Pancreas (tissue), 10 donors: Measurements from ENCODE around the gene INS. TPM values are rescaled to one million over a fixed set of nuclear protein-coding genes. Genes with fewer than 3 reads are reported as not detected.

Experiments used
- ATAC-seq, 4 donors: fragments of 200-7000 bp; cut with Tn5 transposase; one replicate each; pipeline versions ENCODE4 v1.8.0 to v1.9.1; 2020; ENCODE audit warnings: mild to moderate bottlenecking in 4 of 4, moderate library complexity in 4 of 4
- DNase-seq, 6 donors: peaks; one replicate each; pipeline ENCODE4 v3.0.0-alpha.2; 2020
- FAIRE-seq: peaks from 2 replicates; lab custom pipeline; 2012; peaks lifted over from hg19 to GRCh38; lab: Jason Lieb, UNC
- H3K27ac ChIP-seq, 4 donors: fragments of 200-600 bp; sonication (generic); 1 replicate in 3 of 4; 2 replicates in 1 of 4; pipeline versions ENCODE4 v1.5.0 to v1.8.0; 2020
- H3K27me3 ChIP-seq, 4 donors: fragments of 200-600 bp; one replicate each; pipeline ENCODE4 v1.8.0; 2021
- H3K36me3 ChIP-seq, 3 donors: fragments of 200-600 bp; sonication (generic) in 1 of 3; one replicate each; pipeline versions ENCODE4 v1.5.0 to v1.8.0; 2020 to 2021
- H3K4me1 ChIP-seq, 3 donors: fragments of 200-600 bp; one replicate each; pipeline ENCODE4 v1.8.0; 2021
- H3K4me3 ChIP-seq, 4 donors: fragments of 200-600 bp; sonication (generic) in 2 of 4; one replicate each; pipeline versions ENCODE4 v1.5.0 to v1.8.0; 2020 to 2021
- H3K9me3 ChIP-seq, 4 donors: fragments of 200-600 bp; one replicate each; pipeline ENCODE4 v1.8.0; 2021
- CTCF ChIP-seq, 4 donors: fragments of 200-600 bp; sonication (generic) in 3 of 4; IDR thresholded peaks; one replicate each; pipeline versions ENCODE4 v1.5.0 to v1.8.0; 2021; ENCODE audit warnings: antibody characterized with exemption in 4 of 4
- WGBS, 2 donors: extraction: QIAGEN DNeasy Blood & Tissue Kit; methylation state at CpG; one replicate each; pipeline ENCODE4 v1.1.7; 2013; 5-methylcytosine and 5-hydroxymethylcytosine counted together
- intact Hi-C, 3 donors: fragments of 100-400 bp; cut with DNase I; formaldehyde crosslinking; loops; one replicate each; pipeline versions ENCODE4 v1.11.1 to v1.14.2; 2022
- polyA plus RNA-seq, 2 donors: library from polyadenylated mRNA; stranded (reverse); fragments of 200-250 nt; gene quantifications; one replicate each; pipeline ENCODE4 v1.2.3, GENCODE V29; 2013
- total RNA-seq, 6 donors: library from RNA; stranded (reverse); fragmentation: NEBNext Ultra II Directional in 4 of 6; extraction: Animal tissue kit (Norgen Biotek cat#: 25700) in 4 of 6; gene quantifications; one replicate each; pipeline versions ENCODE4 v1.2.1 to v1.2.4, GENCODE V29; 2021 to 2023
- donor health status: healthy with polysubstance abuse.
- donor health status: DM: no; HTN: no; CAD: no; lungs with moderate emphysema.
- donor health status: DM: no; HTN: no; CAD: no.
- donor health status: control.
- donor health status: control.
- donor health status: Bipolar disorder and iron deficiency.
- donor health status: DM: yes; HTN: yes; CAD: no.
- donor health status: DM: no; HTN: no; CAD: no.
- donor health status: DM: no; HTN: no; CAD: no.
- donor health status: DM: yes; HTN: yes; CAD: no.

INS gene
- total and polyA plus RNA-seq, 8 donors = 1,425 to 145,342 (median 6,399) TPM

GRCh38 chr11:2202071-2202899 is 41.3 kb upstream of the INS start:
- 39 to 44% methylated on average over 23 to 29 of the region's 29 CpGs for WGBS, 2 donors
- intact Hi-C loops = no loop called here
- Histone ChIP-seq H3K27ac (peak overlapping the region; percentile 28 to 62 (median 39)), H3K9me3 (no peaks in the 10 kb centered on the region), H3K36me3 (no peaks in the 10 kb centered on the region), H3K4me1 (peaks cover 0 to 5% (median 0%) of the 10 kb centered on the region in 3 donors), H3K27me3 (no peaks in the 10 kb centered on the region), H3K4me3 (no peak overlapping the region)
- ATAC-seq (peak; percentile 78 to 83 (median 80)), FAIRE-seq (no peak), DNase-seq (peak; percentile 43 to 89 (median 74))
- no peak for TF ChIP-seq CTCF (IDR thresholded peaks at IDR 0.05)

- Histone ChIP-seq H3K36me3 (no peaks in the 10 kb centered on the region), H3K27ac (no peak overlapping the region), H3K27me3 (no peaks in the 10 kb centered on the region), H3K4me1 (peaks cover 0 to 5% (median 0%) of the 10 kb centered on the region in 3 donors), H3K9me3 (no peaks in the 10 kb centered on the region), H3K4me3 (no peak overlapping the region)
- DNase-seq (peak in 1 of 6 donors; percentile 25), FAIRE-seq (no peak), ATAC-seq (no peak)
- TF ChIP-seq CTCF (IDR thresholded peaks at IDR 0.05) = no peak
- intact Hi-C loops = no loop called here
- WGBS, 2 donors = 57 to 65% methylated on average over 2 of the region's 2 CpGs
Measured at GRCh38 chr11:2201542-2201941, 40.5 kb upstream of the INS start.

- Histone ChIP-seq H3K9me3 (no peaks in the 10 kb centered on the region), H3K4me1 (peaks cover 0 to 5% (median 0%) of the 10 kb centered on the region in 3 donors), H3K36me3 (no peaks in the 10 kb centered on the region), H3K27me3 (no peaks in the 10 kb centered on the region), H3K27ac (no peak overlapping the region), H3K4me3 (no peak overlapping the region)
- WGBS, 2 donors = 72 to 81% methylated on average over 1 of the region's 1 CpG
- no peak for DNase-seq
- intact Hi-C loops = no loop called here
- TF ChIP-seq CTCF (IDR thresholded peaks at IDR 0.05) = no peak
- no peak for FAIRE-seq
- ATAC-seq = no peak
Measured at GRCh38 chr11:2200957-2201519, 40.0 kb upstream of the INS start.

GRCh38 chr11:2200536-2200935 is 39.5 kb upstream of the INS start:
- no peak for ATAC-seq
- intact Hi-C loops = no loop called here
- Histone ChIP-seq H3K4me1 (peaks cover 0 to 5% (median 0%) of the 10 kb centered on the region in 3 donors), H3K27ac (no peak overlapping the region), H3K27me3 (no peaks in the 10 kb centered on the region), H3K4me3 (no peak overlapping the region), H3K36me3 (no peaks in the 10 kb centered on the region), H3K9me3 (no peaks in the 10 kb centered on the region)
- FAIRE-seq = no peak
- 61 to 66% methylated on average over 11 of the region's 11 CpGs for WGBS, 2 donors
- no peak for TF ChIP-seq CTCF (IDR thresholded peaks at IDR 0.05)
- DNase-seq = peak in 1 of 6 donors; percentile 53
